Stimulated activated CD4-positive, alpha-beta T cell treated with anti-CD3 and anti-CD28 coated beads, Interleukin-1b, Interleukin-23, amount 100 ng/mL, for 4 hours (primary cell): Measurements from ENCODE around the gene SSTR5.

ENCODE experiments used
- DNase-seq, 2 donors: peaks; one replicate each; pipeline ENCODE4 v3.0.0-alpha.2; 2020; ENCODE audit warnings: low read depth in 2 of 2

SSTR5 gene

GRCh38 chr16:1039762-1040161, 32.8 kb upstream of the SSTR5 start:
- no peak for DNase-seq

GRCh38 chr16:1040346-1040745, 32.2 kb upstream of the SSTR5 start:
- no peak for DNase-seq

- no peak for DNase-seq
These were observed 30.4 kb upstream of the SSTR5 start for GRCh38 chr16:1042049-1042744.

GRCh38 chr16:1042866-1043265, 29.7 kb upstream of the SSTR5 start:
- DNase-seq, result no peak

- DNase-seq, result no peak
These were observed 28.6 kb upstream of the SSTR5 start for GRCh38 chr16:1043881-1044451.

GRCh38 chr16:1044460-1045309, 27.9 kb upstream of the SSTR5 start:
- no peak for DNase-seq

GRCh38 chr16:1045310-1045992, 27.1 kb upstream of the SSTR5 start:
- no peak for DNase-seq

- no peak for DNase-seq
These were observed 26.3 kb upstream of the SSTR5 start for GRCh38 chr16:1045993-1046911.

- no peak for DNase-seq
These were observed 25.4 kb upstream of the SSTR5 start for GRCh38 chr16:1047123-1047522.

- no peak for DNase-seq
These were observed 24.7 kb upstream of the SSTR5 start for GRCh38 chr16:1047801-1048200.

- DNase-seq, result no peak
These were observed 24.0 kb upstream of the SSTR5 start for GRCh38 chr16:1048442-1049112.

- no peak for DNase-seq
These were observed 23.2 kb upstream of the SSTR5 start for GRCh38 chr16:1049113-1049975.

- no peak for DNase-seq
These were observed 22.6 kb upstream of the SSTR5 start for GRCh38 chr16:1049976-1050247.

- no peak for DNase-seq
These were observed 22.0 kb upstream of the SSTR5 start for GRCh38 chr16:1050516-1050915.

- no peak for DNase-seq
These were observed 21.6 kb upstream of the SSTR5 start for GRCh38 chr16:1050921-1051320.

- DNase-seq, result no peak
These were observed 21.1 kb upstream of the SSTR5 start for GRCh38 chr16:1051446-1051845.

GRCh38 chr16:1052721-1053120, 19.8 kb upstream of the SSTR5 start:
- no peak for DNase-seq

GRCh38 chr16:1053121-1053521, 19.4 kb upstream of the SSTR5 start:
- no peak for DNase-seq

- DNase-seq, result no peak
These were observed 18.7 kb upstream of the SSTR5 start for GRCh38 chr16:1053700-1054368.
